BE2C (cell line): Measurements from ENCODE around the gene COL5A1.
A peak's percentile ranks its signal among the peaks of the same experiment; 100 is the strongest.

Source experiments
- DNase-seq: peaks from one replicate; pipeline ENCODE4 v3.0.0-alpha.2; 2020
- H3K27me3 ChIP-seq: fragments of 250-450 bp; sonication (Bioruptor Pico); 2 replicates; pipeline ENCODE4 v1.5.1; 2020; ENCODE audit warnings: mild to moderate bottlenecking
- H3K36me3 ChIP-seq: fragments of 250-450 bp; sonication (Bioruptor Pico); 2 replicates; pipeline ENCODE4 v1.5.1; 2020; ENCODE audit warnings: mild to moderate bottlenecking
- H3K4me1 ChIP-seq: fragments of 250-450 bp; sonication (Bioruptor Pico); 2 replicates; pipeline ENCODE4 v1.5.1; 2020
- H3K4me3 ChIP-seq: 2 replicates; pipeline ENCODE4 v1.5.1; 2011; ENCODE audit warnings: low read depth, low read length
- H3K9me3 ChIP-seq: fragments of 250-450 bp; sonication (Bioruptor Pico); 2 replicates; pipeline ENCODE4 v1.5.1; 2020
- TF ChIP-seq, protein P1 (sequence below): IDR thresholded peaks from 2 replicates; pipeline ENCODE4 v1.5.1; 2012; ENCODE audit warnings: mild to moderate bottlenecking, low read depth, low read length

The COL5A1 gene

DNA sequence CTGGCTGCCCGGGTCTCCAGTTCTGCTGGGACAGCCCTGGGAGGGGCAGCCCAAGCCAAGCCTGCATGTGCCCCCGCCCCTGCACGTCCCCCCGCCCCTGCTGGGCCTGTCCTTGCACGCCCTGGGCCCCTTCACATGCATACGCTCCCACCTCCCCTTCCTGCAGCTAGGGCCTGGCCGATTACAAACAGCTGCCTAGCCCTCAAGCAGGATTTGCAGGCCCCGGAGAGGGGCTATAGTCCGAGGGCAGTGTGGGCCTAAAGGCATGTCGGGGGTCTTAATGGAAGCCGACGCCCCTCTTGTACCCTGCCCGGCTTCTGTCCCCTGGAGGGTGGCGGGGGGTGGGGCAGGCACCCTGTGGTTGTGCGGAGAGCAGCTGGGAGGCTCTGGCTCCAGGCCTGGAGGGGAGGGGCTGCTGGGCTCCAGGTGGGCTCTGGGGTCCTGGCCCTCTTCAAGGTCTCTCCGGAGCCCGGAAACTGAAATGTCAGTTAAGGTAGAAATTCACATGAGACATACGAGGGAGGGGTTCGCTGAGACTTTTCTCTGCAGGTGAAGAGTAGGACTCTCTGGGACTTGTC, 16.9 kb downstream of the COL5A1 start:
- Histone ChIP-seq H3K4me1 (peaks cover 4% of the 10 kb centered on the region), H3K36me3 (no peaks in the 10 kb centered on the region), H3K4me3 (no peak overlapping the region), H3K9me3 (peaks cover 6% of the 10 kb centered on the region; the same call in 1 of the 2 replicates), H3K27me3 (no peaks in the 10 kb centered on the region)
- TF ChIP-seq, protein P1, sequence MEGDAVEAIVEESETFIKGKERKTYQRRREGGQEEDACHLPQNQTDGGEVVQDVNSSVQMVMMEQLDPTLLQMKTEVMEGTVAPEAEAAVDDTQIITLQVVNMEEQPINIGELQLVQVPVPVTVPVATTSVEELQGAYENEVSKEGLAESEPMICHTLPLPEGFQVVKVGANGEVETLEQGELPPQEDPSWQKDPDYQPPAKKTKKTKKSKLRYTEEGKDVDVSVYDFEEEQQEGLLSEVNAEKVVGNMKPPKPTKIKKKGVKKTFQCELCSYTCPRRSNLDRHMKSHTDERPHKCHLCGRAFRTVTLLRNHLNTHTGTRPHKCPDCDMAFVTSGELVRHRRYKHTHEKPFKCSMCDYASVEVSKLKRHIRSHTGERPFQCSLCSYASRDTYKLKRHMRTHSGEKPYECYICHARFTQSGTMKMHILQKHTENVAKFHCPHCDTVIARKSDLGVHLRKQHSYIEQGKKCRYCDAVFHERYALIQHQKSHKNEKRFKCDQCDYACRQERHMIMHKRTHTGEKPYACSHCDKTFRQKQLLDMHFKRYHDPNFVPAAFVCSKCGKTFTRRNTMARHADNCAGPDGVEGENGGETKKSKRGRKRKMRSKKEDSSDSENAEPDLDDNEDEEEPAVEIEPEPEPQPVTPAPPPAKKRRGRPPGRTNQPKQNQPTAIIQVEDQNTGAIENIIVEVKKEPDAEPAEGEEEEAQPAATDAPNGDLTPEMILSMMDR, result no peak
- peak; percentile 10 for DNase-seq

DNA sequence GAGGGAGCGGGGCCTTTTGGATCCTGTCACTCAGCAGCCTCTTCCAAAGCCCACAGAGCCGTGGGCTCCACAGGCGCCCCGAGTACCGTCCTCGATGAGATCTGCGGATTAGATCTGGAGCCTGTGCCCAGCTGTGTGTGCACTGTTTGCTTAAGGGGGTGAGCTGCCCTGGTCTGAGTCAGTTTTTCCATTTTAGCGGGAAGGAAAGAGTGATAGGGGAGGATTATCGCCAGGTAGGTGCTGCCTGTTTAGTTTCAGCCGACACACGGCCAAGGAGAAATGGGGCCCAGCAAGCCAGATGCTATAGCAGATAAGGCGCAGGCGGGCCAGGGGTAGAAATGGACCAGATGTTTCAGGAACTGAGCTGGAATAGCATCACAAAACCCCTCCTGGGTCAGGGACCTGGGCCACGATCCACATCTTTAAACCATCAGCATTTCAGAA, 18.1 kb downstream of the COL5A1 start:
- peaks cover 4% of the 10 kb centered on the region for H3K4me1 ChIP-seq
- DNase-seq, result peak; percentile 5
- TF ChIP-seq, protein P1, result no peak
- no peaks in the 10 kb centered on the region for H3K36me3 ChIP-seq
- no peaks in the 10 kb centered on the region for H3K27me3 ChIP-seq
- H3K9me3 ChIP-seq, result peaks cover 6% of the 10 kb centered on the region; the same call in 1 of the 2 replicates
- H3K4me3 ChIP-seq, result no peak overlapping the region

DNA sequence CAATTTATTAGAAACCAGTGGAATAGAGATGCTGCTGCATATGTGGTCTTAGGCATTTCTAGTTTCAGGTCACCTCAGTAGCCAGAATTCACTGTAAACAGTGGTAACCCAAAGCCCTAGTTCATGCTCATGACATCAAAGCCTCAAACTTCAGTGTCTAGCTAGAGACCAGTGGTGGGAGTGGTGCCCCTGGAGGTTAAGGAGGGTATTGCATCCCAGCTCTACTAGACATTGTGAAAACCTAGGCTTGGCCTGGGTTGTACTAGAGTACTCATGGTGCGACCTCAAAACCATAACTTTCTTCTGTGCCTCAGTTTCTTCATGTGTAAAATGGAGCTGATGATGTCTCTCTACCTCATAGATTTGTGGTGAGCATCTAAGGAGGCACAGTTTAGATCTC, 18.8 kb downstream of the COL5A1 start:
- DNase-seq, result no peak

DNA sequence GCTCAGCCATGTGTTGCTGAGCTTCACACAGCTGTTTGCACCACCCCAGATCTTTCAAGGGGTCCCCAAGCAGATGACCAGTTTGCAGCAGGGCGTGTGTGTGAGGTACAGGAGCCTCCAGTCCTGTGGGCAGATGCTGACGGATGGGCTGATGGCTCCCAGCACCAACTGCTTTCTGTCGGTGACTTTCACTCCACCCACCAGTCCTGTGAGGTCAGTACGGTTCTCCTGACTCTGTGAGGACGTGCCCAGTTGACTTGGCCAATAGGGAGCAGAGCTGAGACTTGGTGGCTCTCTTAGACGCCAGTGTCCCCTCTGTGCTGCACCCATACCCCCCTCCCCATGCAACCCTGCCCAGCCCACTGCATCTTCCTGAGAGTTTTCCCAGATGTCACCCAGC, 19.7 kb downstream of the COL5A1 start:
- peaks cover 6% of the 10 kb centered on the region; the same call in 1 of the 2 replicates for H3K9me3 ChIP-seq
- H3K4me1 ChIP-seq, result peaks cover 4% of the 10 kb centered on the region
- H3K36me3 ChIP-seq, result no peaks in the 10 kb centered on the region
- TF ChIP-seq, protein P1, result no peak
- H3K4me3 ChIP-seq, result no peak overlapping the region
- DNase-seq, result no peak
- H3K27me3 ChIP-seq, result no peaks in the 10 kb centered on the region

More for the DNA sequence above, 18.8 kb downstream of the COL5A1 start:
- Histone ChIP-seq H3K4me3 (no peak overlapping the region), H3K27me3 (no peaks in the 10 kb centered on the region), H3K36me3 (no peaks in the 10 kb centered on the region), H3K9me3 (peaks cover 6% of the 10 kb centered on the region; the same call in 1 of the 2 replicates), H3K4me1 (peaks cover 4% of the 10 kb centered on the region)
- TF ChIP-seq, protein P1, result peak; percentile 75

DNA sequence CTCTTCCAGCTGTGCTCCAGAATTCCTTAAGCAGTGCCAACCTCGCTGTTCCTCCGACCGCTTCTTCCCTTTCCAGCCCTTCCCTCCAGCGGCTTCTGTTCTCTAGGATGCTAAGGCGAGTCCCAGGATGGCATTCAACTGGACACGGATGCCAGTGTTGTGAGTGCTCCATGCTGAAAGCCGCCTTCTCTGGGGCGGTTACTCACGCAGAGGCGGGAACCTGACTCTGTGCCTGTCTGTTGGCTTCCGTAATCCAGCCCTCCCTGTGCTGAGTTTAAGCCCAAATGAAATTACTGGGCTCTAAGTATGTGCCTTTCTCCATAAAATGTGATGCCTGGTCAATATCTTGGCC, 20.2 kb downstream of the COL5A1 start:
- peaks cover 6% of the 10 kb centered on the region; the same call in 1 of the 2 replicates for H3K9me3 ChIP-seq
- TF ChIP-seq, protein P1, result no peak
- no peaks in the 10 kb centered on the region for H3K27me3 ChIP-seq
- no peak for DNase-seq
- no peak overlapping the region for H3K4me3 ChIP-seq
- H3K4me1 ChIP-seq, result peaks cover 4% of the 10 kb centered on the region
- H3K36me3 ChIP-seq, result no peaks in the 10 kb centered on the region

DNA sequence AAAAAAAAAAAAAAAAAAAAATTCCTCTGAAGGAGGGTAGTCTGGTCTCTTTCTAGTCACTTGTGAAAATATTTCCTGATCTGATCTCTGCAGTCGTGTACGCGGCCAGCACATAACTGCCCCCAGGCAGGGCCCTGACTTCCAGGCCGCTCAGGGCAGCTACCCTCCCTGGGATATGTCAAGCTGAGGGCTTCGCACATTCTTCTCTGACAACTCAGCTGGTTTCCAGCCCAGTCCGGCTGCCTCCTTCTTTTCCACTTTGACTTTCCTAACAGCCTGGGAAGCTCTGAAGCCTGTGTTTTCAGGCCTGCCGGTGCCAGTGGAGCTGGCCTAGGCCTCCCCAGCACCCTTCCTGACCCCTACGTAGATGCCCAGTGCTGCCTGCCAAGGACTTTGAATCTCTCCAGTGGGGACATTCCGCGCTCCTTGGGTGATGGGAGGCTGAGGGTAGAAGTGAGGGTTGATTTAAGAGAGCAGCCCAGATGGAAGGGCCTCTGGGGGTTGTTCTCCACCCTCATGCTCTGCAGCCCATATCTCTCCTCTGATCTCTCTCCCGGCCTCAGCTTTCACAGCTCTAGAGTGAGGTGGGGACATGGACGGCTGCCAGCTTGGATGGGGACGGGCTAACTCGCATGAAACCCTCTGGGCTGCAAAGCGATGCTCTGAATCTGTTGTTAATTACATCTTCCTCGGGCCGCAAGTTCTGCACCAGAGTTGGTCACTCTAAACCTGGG, 20.7 kb downstream of the COL5A1 start:
- Histone ChIP-seq H3K36me3 (no peaks in the 10 kb centered on the region), H3K4me1 (peaks cover 4% of the 10 kb centered on the region), H3K4me3 (no peak overlapping the region), H3K27me3 (no peaks in the 10 kb centered on the region), H3K9me3 (peaks cover 6% of the 10 kb centered on the region; the same call in 1 of the 2 replicates)
- TF ChIP-seq, protein P1, result no peak
- DNase-seq, result peak; percentile 72
